HepG2 (cell line): ENCODE results near the gene LENG1. TPM values are rescaled to one million over a fixed set of nuclear protein-coding genes. Genes with fewer than 3 reads are reported as not detected.

Source experiments
- ARNTL ChIP-seq: sonication (generic); formaldehyde crosslinking; IDR thresholded peaks from 2 replicates; pipeline ENCODE4 v1.4.0; 2020; ENCODE audit warnings: mild to moderate bottlenecking, missing genetic modification reagents
- DPF2 ChIP-seq: sonication (generic); formaldehyde crosslinking; IDR thresholded peaks from 2 replicates; pipeline ENCODE4 v1.4.0; 2020; ENCODE audit warnings: mild to moderate bottlenecking, low read depth, missing genetic modification reagents, borderline replicate concordance
- LRRFIP1 ChIP-seq: sonication (generic); formaldehyde crosslinking; conservative IDR thresholded peaks from 2 replicates; pipeline ENCODE4 v1.4.0; 2020; ENCODE audit warnings: missing genetic modification reagents
- MED8 ChIP-seq: sonication (generic); formaldehyde crosslinking; IDR thresholded peaks from 2 replicates; pipeline ENCODE4 v1.8.1; 2023; ENCODE audit warnings: mild to moderate bottlenecking, missing genetic modification reagents; ENCODE audit not compliant: insufficient replicate concordance
- NCOR1 ChIP-seq: fragments of 200-600 bp; sonication (generic); IDR thresholded peaks from 2 replicates; pipeline ENCODE4 v1.7.0; 2017; ENCODE audit warnings: antibody characterized with exemption, low read length, borderline replicate concordance
- NFKB2 ChIP-seq: sonication (generic); formaldehyde crosslinking; IDR thresholded peaks from 2 replicates; pipeline ENCODE4 v1.4.0; 2020; ENCODE audit warnings: missing genetic modification reagents, borderline replicate concordance
- NKX3-1 ChIP-seq: sonication (generic); formaldehyde crosslinking; IDR thresholded peaks from 2 replicates; pipeline ENCODE4 v1.5.0; 2020; ENCODE audit warnings: missing genetic modification reagents
- POGZ ChIP-seq: sonication (generic); formaldehyde crosslinking; IDR thresholded peaks from 2 replicates; pipeline ENCODE4 v1.4.0; 2020; ENCODE audit warnings: mild to moderate bottlenecking, missing genetic modification reagents
- SP140L ChIP-seq: sonication (generic); formaldehyde crosslinking; IDR thresholded peaks from 2 replicates; pipeline ENCODE4 v1.4.0; 2020; ENCODE audit warnings: missing genetic modification reagents, borderline replicate concordance
- ZBTB20 ChIP-seq: sonication (generic); formaldehyde crosslinking; IDR thresholded peaks from 2 replicates; pipeline ENCODE4 v1.8.1; 2023; ENCODE audit warnings: missing genetic modification reagents, low read depth, mild to moderate bottlenecking, borderline replicate concordance
- ZNF280B ChIP-seq: sonication (generic); formaldehyde crosslinking; IDR thresholded peaks from 2 replicates; pipeline ENCODE4 v1.5.0; 2020; ENCODE audit warnings: missing genetic modification reagents, mild to moderate bottlenecking, borderline replicate concordance
- ZNF784 ChIP-seq: sonication (generic); formaldehyde crosslinking; IDR thresholded peaks from 2 replicates; pipeline ENCODE4 v1.5.1; 2020; ENCODE audit warnings: missing genetic modification reagents, mild to moderate bottlenecking, borderline replicate concordance
- ZNF788 ChIP-seq: sonication (generic); formaldehyde crosslinking; IDR thresholded peaks from 2 replicates; pipeline ENCODE4 v1.5.0; 2020; ENCODE audit warnings: mild to moderate bottlenecking, missing genetic modification reagents, borderline replicate concordance
- polyA plus RNA-seq, 8 experiments: library from polyadenylated mRNA; depleted of rRNA in 3 of 8; stranded (reverse) in 7 of 8; unstranded in 1 of 8; fragments of >200 nt; fragmentation: Illumina TruSeq in 4 of 8; extraction: Trizol in 4 of 8; gene quantifications; 2 replicates each; pipeline versions ENCODE4 v1.2.1 to v1.2.3, GENCODE V29; 2011 to 2016; ENCODE audit warnings: low read depth in 4 of 8, missing spikeins in 1 of 8, mixed read lengths in 1 of 8; ENCODE audit not compliant: insufficient read depth in 1 of 8
- total RNA-seq, 5 experiments: library from RNA; depleted of rRNA; stranded (reverse); fragments of >200 nt; fragmentation: Illumina TruSeq; extraction: Trizol; gene quantifications; 2 replicates each; pipeline ENCODE4 v1.2.3, GENCODE V29; 2016; ENCODE audit warnings: low read depth in 1 of 5
- TF ChIP-seq, protein P1 (sequence below): sonication (generic); formaldehyde crosslinking; IDR thresholded peaks from 2 replicates; pipeline ENCODE4 v1.4.0; 2020; ENCODE audit warnings: missing genetic modification reagents
- TF ChIP-seq, protein P2 (sequence below): sonication (generic); formaldehyde crosslinking; conservative IDR thresholded peaks from 2 replicates; pipeline ENCODE4 v1.8.1; 2023; ENCODE audit warnings: missing genetic modification reagents

Gene LENG1
- total and polyA plus RNA-seq, 2 of the 13 experiments (the other 11 are each of a cell fraction or from before 2014, with no cell fraction given): 1.8 to 3.8 TPM

DNA sequence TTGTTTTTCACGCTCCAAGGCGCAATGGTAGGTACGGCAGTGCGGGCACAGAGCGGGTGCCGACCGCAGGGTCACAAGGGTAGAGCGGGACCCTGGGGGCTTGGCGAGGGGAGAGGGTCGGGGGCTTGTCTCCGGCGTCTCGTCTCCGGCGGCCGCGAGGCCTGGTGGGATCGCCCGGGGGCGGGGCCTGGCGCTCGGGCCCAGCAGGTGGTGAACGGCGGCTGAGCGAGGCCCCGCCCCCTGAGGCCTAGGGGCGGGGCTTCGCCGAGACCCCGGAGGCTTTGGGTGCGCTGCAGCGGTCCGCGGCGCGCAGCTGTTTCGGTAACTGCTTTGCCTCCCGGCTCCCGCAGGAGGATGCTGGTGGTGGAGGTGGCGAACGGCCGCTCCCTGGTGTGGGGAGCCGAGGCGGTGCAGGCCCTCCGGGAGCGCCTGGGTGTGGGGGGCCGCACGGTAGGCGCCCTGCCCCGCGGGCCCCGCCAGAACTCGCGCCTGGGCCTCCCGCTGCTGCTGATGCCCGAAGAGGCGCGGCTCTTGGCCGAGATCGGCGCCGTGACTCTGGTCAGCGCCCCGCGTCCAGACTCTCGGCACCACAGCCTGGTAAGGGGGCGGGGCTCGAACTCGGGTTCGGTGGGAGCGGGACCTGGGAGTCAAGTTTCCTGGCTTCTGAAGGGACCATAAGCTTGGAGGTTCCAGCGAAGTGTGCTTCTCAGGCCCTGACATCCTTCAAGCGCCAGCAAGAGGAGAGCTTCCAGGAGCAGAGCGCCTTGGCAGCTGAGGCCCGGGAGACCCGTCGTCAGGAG is 31.7 kb upstream of the LENG1 start, which contains the start of gene TSEN34 (continued):
- no peak for TF ChIP-seq ZNF280B (CRISPR knock-in tag)
- TF ChIP-seq, protein P1, sequence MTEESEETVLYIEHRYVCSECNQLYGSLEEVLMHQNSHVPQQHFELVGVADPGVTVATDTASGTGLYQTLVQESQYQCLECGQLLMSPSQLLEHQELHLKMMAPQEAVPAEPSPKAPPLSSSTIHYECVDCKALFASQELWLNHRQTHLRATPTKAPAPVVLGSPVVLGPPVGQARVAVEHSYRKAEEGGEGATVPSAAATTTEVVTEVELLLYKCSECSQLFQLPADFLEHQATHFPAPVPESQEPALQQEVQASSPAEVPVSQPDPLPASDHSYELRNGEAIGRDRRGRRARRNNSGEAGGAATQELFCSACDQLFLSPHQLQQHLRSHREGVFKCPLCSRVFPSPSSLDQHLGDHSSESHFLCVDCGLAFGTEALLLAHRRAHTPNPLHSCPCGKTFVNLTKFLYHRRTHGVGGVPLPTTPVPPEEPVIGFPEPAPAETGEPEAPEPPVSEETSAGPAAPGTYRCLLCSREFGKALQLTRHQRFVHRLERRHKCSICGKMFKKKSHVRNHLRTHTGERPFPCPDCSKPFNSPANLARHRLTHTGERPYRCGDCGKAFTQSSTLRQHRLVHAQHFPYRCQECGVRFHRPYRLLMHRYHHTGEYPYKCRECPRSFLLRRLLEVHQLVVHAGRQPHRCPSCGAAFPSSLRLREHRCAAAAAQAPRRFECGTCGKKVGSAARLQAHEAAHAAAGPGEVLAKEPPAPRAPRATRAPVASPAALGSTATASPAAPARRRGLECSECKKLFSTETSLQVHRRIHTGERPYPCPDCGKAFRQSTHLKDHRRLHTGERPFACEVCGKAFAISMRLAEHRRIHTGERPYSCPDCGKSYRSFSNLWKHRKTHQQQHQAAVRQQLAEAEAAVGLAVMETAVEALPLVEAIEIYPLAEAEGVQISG (CRISPR knock-in tag): peak; percentile 55
- TF ChIP-seq MED8: peak; percentile 59
- TF ChIP-seq SP140L (CRISPR knock-in tag): no peak; the same call in 1 of the 2 replicates
- TF ChIP-seq ZNF784 (CRISPR knock-in tag): no peak
- peak; percentile 16; the same call in 1 of the 2 replicates for TF ChIP-seq NCOR1
- no peak for TF ChIP-seq LRRFIP1
- TF ChIP-seq DPF2: no peak
- TF ChIP-seq NFKB2 (CRISPR knock-in tag): no peak
- no peak for TF ChIP-seq POGZ (CRISPR knock-in tag)
- TF ChIP-seq, protein P2, sequence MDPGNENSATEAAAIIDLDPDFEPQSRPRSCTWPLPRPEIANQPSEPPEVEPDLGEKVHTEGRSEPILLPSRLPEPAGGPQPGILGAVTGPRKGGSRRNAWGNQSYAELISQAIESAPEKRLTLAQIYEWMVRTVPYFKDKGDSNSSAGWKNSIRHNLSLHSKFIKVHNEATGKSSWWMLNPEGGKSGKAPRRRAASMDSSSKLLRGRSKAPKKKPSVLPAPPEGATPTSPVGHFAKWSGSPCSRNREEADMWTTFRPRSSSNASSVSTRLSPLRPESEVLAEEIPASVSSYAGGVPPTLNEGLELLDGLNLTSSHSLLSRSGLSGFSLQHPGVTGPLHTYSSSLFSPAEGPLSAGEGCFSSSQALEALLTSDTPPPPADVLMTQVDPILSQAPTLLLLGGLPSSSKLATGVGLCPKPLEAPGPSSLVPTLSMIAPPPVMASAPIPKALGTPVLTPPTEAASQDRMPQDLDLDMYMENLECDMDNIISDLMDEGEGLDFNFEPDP: 0 out of 2 replicates have a peak, but pooled peaks have one; percentile 77
- peak; percentile 32; the same call in 1 of the 2 replicates for TF ChIP-seq ZBTB20 (CRISPR knock-in tag)
- no peak for TF ChIP-seq NKX3-1 (CRISPR knock-in tag)
- 0 out of 2 replicates have a peak, but pooled peaks have one; percentile 19 for TF ChIP-seq ZNF788
- no peak for TF ChIP-seq ARNTL
